Activated naive CD4-positive, alpha-beta T cell treated with anti-CD3 and anti-CD28 coated beads for 36 hours (primary cell): ENCODE results near the gene COBLL1. TPM values are rescaled to one million over a fixed set of nuclear protein-coding genes. Genes with fewer than 3 reads are reported as not detected.

Experiments used
- CTCF ChIA-PET: fragments of 350-600 bp; sonication (Branson Sonifier 250); formaldehyde crosslinking; loops from one replicate; lab custom pipeline; 2021; ENCODE audit warnings: antibody characterized with exemption; lab: Charles Lee
- DNase-seq: peaks from one replicate; pipeline ENCODE4 v3.0.0-alpha.2; 2020
- H3K27ac Mint-ChIP-seq: one replicate; pipeline ENCODE4 v1.8.0; 2021; ENCODE audit warnings: mild to moderate bottlenecking, mixed read lengths
- H3K27me3 Mint-ChIP-seq: one replicate; pipeline ENCODE4 v1.8.0; 2021; ENCODE audit warnings: low read depth, mixed read lengths
- H3K36me3 Mint-ChIP-seq: one replicate; pipeline ENCODE4 v1.8.0; 2021; ENCODE audit warnings: low read depth, mixed read lengths
- H3K4me1 Mint-ChIP-seq: one replicate; pipeline ENCODE4 v1.8.0; 2021; ENCODE audit warnings: low read depth, mixed read lengths
- H3K4me3 Mint-ChIP-seq: one replicate; pipeline ENCODE4 v1.8.0; 2021; ENCODE audit warnings: mild to moderate bottlenecking, moderate library complexity, mixed read lengths
- H3K9me3 Mint-ChIP-seq: one replicate; pipeline ENCODE4 v1.8.0; 2021; ENCODE audit warnings: mixed read lengths
- intact Hi-C: fragments of 100-400 bp; cut with micrococcal nuclease; formaldehyde crosslinking; loops from one replicate; pipeline ENCODE4 v1.15.1; 2023
- total RNA-seq, 2 experiments: library from RNA; stranded (reverse); gene quantifications; one replicate each; pipeline ENCODE4 v1.2.3, GENCODE V29; 2021

The COBLL1 gene
- total RNA-seq, 2 experiments from 2014 or later = not detected

DNA sequence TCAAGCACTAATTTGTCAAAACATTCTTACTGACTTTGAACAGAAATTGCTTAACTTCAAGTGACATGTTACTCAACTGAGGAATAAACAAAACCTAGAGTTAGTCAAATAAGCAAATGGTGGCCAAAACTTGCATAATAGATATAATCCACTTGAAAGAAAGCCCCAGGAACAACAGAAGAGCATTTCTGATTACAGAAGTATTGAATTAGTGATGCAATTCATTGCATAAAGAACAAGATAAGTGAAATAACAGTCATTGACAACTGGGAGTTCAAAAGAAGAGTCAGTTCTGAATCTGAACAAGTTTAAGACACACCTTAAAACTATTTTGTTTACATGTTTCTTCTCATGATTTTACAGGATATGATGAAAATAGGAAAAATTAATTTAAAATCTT, 30.8 kb downstream of the COBLL1 start:
- CTCF ChIA-PET = no interaction called here
- H3K9me3 Mint-ChIP-seq = no peaks in the 10 kb centered on the region
- no peaks in the 10 kb centered on the region for H3K27me3 Mint-ChIP-seq
- DNase-seq = no peak
- no peak overlapping the region for H3K4me3 Mint-ChIP-seq
- H3K36me3 Mint-ChIP-seq = no peaks in the 10 kb centered on the region
- no peak overlapping the region for H3K27ac Mint-ChIP-seq
- intact Hi-C loops = no loop called here
- no peaks in the 10 kb centered on the region for H3K4me1 Mint-ChIP-seq

DNA sequence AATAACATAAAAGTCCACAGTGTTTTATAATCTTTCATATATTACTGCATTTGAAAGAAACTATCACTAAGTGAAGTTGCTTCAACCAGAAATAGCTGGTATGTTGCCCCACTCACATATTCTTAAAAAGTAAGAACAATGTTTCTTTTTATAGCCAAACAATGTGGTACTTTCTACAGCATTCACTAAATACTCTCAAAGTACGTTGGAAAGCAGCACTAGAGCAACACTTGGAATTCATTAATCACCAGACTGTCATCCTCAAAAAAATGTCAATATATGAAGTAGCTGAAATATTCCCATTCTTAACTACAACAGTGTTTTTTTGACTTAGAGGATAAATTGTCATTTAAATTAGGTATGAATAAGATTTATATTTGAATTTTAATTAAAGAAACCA, 32.8 kb downstream of the COBLL1 start:
- no peaks in the 10 kb centered on the region for H3K9me3 Mint-ChIP-seq
- DNase-seq = no peak
- H3K4me3 Mint-ChIP-seq = no peak overlapping the region
- no peaks in the 10 kb centered on the region for H3K27me3 Mint-ChIP-seq
- no peak overlapping the region for H3K27ac Mint-ChIP-seq
- no peaks in the 10 kb centered on the region for H3K36me3 Mint-ChIP-seq
- CTCF ChIA-PET = no interaction called here
- intact Hi-C loops = no loop called here
- no peaks in the 10 kb centered on the region for H3K4me1 Mint-ChIP-seq

DNA sequence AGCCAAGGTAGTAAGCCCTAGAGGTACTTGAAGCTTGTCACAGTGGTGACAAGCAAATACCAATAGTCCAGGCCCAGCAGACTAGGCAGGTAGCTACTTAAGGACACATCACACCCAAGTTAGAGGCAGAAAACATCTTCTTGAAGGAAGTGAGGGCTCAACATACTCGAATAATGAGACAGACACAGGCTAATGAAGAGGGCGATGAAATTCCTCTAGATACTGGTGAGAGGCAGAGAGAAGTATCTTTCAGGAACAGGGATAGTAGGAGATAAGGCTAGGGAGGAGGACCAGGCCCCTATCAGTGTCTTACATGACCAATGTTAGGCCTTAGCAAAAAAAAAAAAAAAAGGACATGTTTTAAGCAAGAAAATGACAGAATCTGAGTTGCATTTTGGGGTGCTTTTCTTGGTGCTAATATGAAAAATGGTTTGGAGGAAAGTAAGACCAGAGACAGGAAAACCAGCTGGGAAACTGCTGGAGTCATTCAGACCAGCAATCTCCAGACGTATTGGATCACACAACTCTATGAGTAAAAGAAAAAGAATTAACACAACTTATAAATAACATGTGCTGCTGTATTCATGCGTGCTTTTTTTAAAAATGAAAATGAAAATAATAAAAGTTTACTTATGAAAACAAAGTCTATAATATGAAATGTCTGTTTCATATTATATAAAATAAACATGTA, 37.7 kb downstream of the COBLL1 start:
- no peak overlapping the region for H3K4me3 Mint-ChIP-seq
- intact Hi-C loops = no loop called here
- no peaks in the 10 kb centered on the region for H3K9me3 Mint-ChIP-seq
- no peaks in the 10 kb centered on the region for H3K27me3 Mint-ChIP-seq
- DNase-seq = no peak
- CTCF ChIA-PET = no interaction called here
- no peak overlapping the region for H3K27ac Mint-ChIP-seq
- H3K4me1 Mint-ChIP-seq = no peaks in the 10 kb centered on the region
- H3K36me3 Mint-ChIP-seq = no peaks in the 10 kb centered on the region

DNA sequence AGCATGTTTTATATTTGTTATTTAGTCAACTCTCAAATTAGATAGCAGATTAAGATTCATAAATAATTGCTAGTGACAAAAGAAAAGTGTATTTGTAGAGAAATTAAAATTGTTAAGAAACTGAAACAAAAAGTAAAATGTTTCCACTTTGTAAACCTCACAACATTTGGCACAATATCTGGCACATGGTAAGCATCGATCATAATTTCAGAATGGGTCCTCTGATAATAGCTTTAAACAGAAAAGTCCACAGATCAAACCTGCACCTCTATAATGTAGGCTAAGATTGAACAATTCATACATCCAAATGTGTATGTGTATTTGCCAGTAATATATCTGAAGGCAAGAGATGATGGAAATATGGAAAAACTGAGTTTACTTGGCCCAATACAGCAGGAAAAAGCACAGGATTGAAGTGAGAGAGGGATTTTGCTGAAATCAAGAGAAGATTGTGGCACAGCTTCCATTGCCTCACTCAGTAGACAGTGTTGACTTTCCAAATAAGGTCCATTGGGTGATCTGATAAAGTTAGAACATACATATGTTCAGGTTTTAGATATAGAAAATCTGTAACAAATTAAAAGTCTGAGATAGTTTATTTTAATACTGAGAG, 39.4 kb downstream of the COBLL1 start:
- Mint-ChIP-seq H3K36me3 (no peaks in the 10 kb centered on the region), H3K27me3 (no peaks in the 10 kb centered on the region), H3K4me3 (no peak overlapping the region), H3K27ac (no peak overlapping the region), H3K4me1 (no peaks in the 10 kb centered on the region), H3K9me3 (no peaks in the 10 kb centered on the region)
- intact Hi-C loops = no loop called here
- no peak for DNase-seq
- CTCF ChIA-PET = no interaction called here

DNA sequence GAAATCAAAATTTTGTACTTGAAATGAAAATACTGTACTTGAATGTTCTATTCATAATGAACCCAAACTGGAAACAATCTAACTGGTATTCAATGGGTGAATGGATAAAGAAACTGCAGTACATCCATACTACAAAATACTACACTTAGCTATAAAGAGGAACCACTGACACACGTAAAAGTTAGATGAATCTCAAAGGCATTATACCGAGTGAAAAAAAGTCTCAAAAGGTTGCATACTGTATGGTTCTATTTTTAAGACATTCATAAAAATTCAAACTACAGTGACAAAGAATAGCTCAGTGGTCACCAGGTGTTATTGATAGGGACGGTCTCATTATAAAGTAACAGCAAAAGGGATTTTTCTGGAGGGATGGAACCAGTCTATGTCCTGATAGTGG, 41.1 kb downstream of the COBLL1 start:
- Mint-ChIP-seq H3K4me3 (no peak overlapping the region), H3K27me3 (no peaks in the 10 kb centered on the region), H3K27ac (no peak overlapping the region), H3K4me1 (no peaks in the 10 kb centered on the region), H3K9me3 (no peaks in the 10 kb centered on the region), H3K36me3 (no peaks in the 10 kb centered on the region)
- DNase-seq = no peak
- intact Hi-C loops = no loop called here
- CTCF ChIA-PET = interaction anchor here (0.7 kb wide), 1 partner anchor 15 kb away, joined by 7 read pairs; no protein-coding TSS in a partner anchor

DNA sequence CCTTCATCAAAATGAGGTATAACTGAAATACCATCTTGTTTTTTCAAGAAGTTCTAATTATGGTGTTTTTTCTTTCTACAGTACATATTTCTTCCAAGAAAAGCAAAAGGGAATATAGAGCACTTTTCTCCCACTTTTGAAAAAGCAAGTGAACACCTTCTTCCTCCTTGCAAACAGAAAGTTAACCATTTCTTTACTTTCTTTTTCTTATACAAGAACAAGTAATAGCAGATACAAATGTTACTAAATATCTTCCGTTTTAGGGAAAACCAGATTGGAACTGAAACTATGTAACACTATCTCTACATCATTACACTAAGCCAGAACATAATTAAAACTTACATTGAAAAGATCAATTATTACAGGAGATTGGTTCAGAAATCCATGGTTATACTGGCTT, 44.0 kb downstream of the COBLL1 start:
- CTCF ChIA-PET = no interaction called here
- intact Hi-C loops = no loop called here
- Mint-ChIP-seq H3K36me3 (no peaks in the 10 kb centered on the region), H3K9me3 (no peaks in the 10 kb centered on the region), H3K4me3 (no peak overlapping the region), H3K27ac (no peak overlapping the region), H3K4me1 (no peaks in the 10 kb centered on the region), H3K27me3 (peaks cover 2% of the 10 kb centered on the region)
- no peak for DNase-seq

DNA sequence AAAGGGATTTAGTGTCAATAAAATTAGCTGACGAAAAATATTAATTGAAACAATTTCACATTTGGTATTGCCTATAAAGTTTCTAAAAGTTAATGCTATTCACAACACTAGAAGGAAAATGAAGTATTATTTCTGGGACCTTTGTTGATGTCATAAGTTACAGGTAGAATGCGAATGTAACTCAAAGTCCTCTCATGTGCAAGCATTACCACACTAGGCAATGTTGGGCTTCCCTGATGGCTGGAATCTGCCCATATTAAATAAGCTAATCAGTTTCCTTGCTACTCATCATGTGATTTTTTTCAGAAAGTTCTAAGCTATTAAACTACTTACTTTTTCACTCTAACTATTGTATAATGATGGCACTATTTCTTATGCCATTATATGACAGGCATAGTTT, 44.6 kb downstream of the COBLL1 start:
- H3K4me3 Mint-ChIP-seq = no peak overlapping the region
- H3K36me3 Mint-ChIP-seq = no peaks in the 10 kb centered on the region
- no peak overlapping the region for H3K27ac Mint-ChIP-seq
- CTCF ChIA-PET = no interaction called here
- H3K9me3 Mint-ChIP-seq = no peaks in the 10 kb centered on the region
- H3K27me3 Mint-ChIP-seq = peaks cover 2% of the 10 kb centered on the region
- no peaks in the 10 kb centered on the region for H3K4me1 Mint-ChIP-seq
- intact Hi-C loops = no loop called here
- DNase-seq = no peak

DNA sequence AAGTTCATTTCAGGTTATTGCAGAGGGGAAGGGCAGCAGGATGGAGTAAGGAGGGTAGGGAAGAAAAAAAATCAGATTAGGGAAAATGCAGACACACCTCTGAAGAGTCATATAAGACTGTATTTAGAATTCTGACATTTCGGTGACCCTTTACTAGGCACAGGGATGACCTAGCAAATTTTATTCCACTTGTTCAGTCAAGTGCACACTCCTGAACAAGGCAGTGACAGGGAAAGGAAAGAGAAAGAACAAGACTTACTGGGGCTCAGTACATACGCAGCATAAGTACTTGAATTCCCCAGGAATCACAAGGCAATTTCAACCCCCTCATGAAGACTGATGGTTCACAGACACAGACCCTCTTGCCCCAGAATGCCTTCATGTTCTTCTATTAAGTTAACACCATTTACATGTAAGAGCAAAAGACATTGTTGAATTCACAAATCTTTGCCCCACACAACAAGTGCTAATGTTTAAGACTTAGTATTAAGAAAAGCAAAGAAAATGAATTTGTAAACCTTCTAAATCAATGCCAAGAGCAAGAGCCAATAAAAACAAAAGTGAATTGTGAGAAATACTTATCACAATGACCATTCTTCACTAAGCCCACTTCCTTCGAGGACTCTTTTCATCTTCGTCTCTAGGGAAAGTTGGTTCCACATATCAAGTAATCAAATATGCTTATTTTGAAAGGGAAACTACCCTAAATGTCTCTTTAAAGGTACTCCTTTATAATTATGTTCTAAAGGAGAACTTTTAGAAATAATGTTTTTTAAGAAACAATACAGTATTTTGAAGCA, 47.0 kb downstream of the COBLL1 start:
- intact Hi-C loops = no loop called here
- Mint-ChIP-seq H3K27ac (no peak overlapping the region), H3K4me1 (no peaks in the 10 kb centered on the region), H3K36me3 (no peaks in the 10 kb centered on the region), H3K4me3 (no peak overlapping the region), H3K9me3 (no peaks in the 10 kb centered on the region), H3K27me3 (peaks cover 2% of the 10 kb centered on the region)
- CTCF ChIA-PET = no interaction called here
- DNase-seq = no peak

DNA sequence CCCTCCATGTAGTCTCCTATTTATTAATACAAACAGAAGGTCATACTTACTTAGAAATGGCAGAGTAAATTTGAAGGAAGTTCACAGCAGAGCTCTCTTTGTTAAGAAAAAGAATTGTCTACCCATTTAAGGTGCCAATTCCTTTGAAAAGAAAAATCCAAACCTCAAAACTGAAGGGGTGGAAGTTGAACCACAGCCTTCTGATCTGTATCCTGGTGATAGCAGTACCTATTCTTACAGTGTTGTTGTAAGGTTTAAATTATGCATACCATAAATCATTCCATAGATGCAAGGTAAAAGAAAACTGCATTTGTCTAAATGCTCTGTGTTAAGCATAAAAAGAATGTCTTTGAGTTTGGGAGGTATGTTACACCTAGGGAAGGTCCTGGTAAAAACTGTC, 47.6 kb downstream of the COBLL1 start:
- no peaks in the 10 kb centered on the region for H3K4me1 Mint-ChIP-seq
- H3K36me3 Mint-ChIP-seq = no peaks in the 10 kb centered on the region
- H3K4me3 Mint-ChIP-seq = no peak overlapping the region
- intact Hi-C loops = no loop called here
- no peak for DNase-seq
- H3K9me3 Mint-ChIP-seq = no peaks in the 10 kb centered on the region
- no peak overlapping the region for H3K27ac Mint-ChIP-seq
- CTCF ChIA-PET = no interaction called here
- peaks cover 2% of the 10 kb centered on the region for H3K27me3 Mint-ChIP-seq

DNA sequence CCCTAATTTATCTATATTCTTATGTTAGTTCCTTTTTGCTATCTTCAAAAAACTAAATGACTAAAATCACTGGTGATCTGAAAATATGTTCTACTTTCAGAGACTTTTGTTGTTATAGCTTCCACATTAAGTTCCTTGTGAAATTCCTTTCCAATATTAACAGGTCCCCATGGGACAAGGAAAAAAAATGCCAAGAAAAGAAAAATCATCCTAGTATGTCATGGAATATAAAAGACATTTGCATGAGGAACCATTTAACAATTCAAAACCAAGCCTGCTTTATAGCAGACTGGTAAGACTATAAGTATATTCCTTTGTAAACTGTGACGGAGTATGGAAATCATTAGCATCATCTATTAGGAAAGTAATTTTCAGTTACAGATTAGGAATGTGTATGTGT, 48.1 kb downstream of the COBLL1 start:
- intact Hi-C loops = no loop called here
- no peak overlapping the region for H3K27ac Mint-ChIP-seq
- DNase-seq = no peak
- H3K9me3 Mint-ChIP-seq = no peaks in the 10 kb centered on the region
- CTCF ChIA-PET = no interaction called here
- no peak overlapping the region for H3K4me3 Mint-ChIP-seq
- no peaks in the 10 kb centered on the region for H3K4me1 Mint-ChIP-seq
- H3K27me3 Mint-ChIP-seq = peaks cover 2% of the 10 kb centered on the region
- no peaks in the 10 kb centered on the region for H3K36me3 Mint-ChIP-seq

DNA sequence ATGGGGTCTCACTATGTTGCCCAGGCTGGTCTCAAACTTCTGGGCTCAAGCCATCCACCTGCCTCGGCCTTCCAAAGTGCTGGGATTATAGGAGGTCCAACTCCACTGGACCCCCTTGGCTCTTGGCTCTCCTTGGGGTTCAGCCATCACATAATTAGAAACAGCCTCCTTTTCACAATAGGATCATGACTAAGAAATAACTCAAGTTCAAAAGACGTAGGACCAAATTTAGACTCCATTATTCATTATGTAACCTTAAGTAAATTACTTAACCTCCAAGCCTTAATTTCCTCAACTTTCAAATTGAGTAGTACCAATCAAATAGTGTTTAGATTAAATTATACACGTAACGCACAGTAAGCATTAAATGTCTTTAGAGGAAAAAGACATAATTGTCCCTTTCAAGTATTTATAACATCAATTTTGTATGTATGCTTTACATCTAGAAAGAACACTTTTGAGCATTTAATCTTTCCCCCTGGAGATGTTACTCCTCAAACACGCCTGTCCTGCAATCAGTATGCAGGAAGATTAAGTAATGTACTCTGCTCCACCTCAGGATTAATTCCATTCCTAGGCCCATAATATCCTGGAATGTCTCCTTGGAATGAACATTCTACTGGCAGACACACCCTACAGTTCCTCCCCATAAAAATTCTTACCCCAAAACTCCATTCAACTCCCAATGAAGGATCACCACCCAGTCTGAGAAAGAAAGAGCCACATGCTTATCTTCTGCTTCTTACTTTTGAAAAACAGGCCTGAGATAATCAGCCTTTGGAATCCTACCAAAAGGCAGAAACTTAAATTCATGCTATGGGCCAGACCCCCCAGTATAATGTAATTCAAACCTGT, 49.1 kb downstream of the COBLL1 start:
- intact Hi-C loops = no loop called here
- no peaks in the 10 kb centered on the region for H3K9me3 Mint-ChIP-seq
- peaks cover 2% of the 10 kb centered on the region for H3K27me3 Mint-ChIP-seq
- no peak overlapping the region for H3K4me3 Mint-ChIP-seq
- no peaks in the 10 kb centered on the region for H3K4me1 Mint-ChIP-seq
- DNase-seq = no peak
- no peaks in the 10 kb centered on the region for H3K36me3 Mint-ChIP-seq
- CTCF ChIA-PET = no interaction called here
- no peak overlapping the region for H3K27ac Mint-ChIP-seq

DNA sequence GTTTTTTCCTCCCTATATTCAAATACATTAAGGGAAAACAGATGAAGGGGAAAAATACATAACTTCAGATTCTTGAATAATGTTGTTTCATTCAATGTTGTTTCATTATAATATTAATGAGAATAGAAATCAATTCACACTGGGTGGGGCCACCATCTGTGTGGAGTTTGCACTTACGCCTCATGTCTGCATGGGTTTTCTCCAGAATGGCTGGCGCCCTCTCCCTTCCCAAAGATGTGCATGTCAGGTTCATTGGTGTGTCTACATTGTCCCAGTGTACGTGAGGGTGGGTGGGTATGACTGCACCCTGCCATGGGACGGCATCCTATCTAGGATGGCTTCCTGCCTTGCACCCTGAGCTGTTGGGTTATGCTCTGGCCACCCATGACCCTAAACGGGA, 51.7 kb downstream of the COBLL1 start:
- H3K9me3 Mint-ChIP-seq = no peaks in the 10 kb centered on the region
- no peak overlapping the region for H3K27ac Mint-ChIP-seq
- intact Hi-C loops = no loop called here
- no peak for DNase-seq
- no peaks in the 10 kb centered on the region for H3K36me3 Mint-ChIP-seq
- peaks cover 5% of the 10 kb centered on the region for H3K27me3 Mint-ChIP-seq
- CTCF ChIA-PET = no interaction called here
- no peaks in the 10 kb centered on the region for H3K4me1 Mint-ChIP-seq
- no peak overlapping the region for H3K4me3 Mint-ChIP-seq
